GM23248 (cell line): ENCODE results near the gene MAN1C1.

Experiments used
- EZH2 ChIP-seq: fragments of 200-600 bp; sonication (generic); IDR thresholded peaks from 2 replicates; pipeline ENCODE4 v1.6.1; 2018; ENCODE audit warnings: antibody characterized with exemption, mild to moderate bottlenecking; ENCODE audit not compliant: insufficient read depth, poor library complexity, severe bottlenecking
- EZH2phosphoT487 ChIP-seq: fragments of 200-600 bp; sonication (generic); IDR thresholded peaks from 2 replicates; pipeline ENCODE4 v1.6.1; 2018; ENCODE audit warnings: antibody characterized with exemption, moderate library complexity, mild to moderate bottlenecking, low read depth; ENCODE audit not compliant: insufficient read depth

- TF ChIP-seq EZH2 = no peak
- no peak for TF ChIP-seq EZH2phosphoT487
Measured at GRCh38 chr1:25704267-25704691, 87.7 kb downstream of the MAN1C1 start.
